Natural killer cell treated with Interleukin-12 subunit alpha and Interleukin-12 subunit beta and Interleukin-15 and Interleukin-18, amount 100 ng/mL, for 72 hours (primary cell): ENCODE measurements around the gene PTPRR. TPM values are rescaled to one million over a fixed set of nuclear protein-coding genes. Genes with fewer than 3 reads are reported as not detected.

Experiments used
- ATAC-seq, 2 donors: fragments of 150-1000 bp; cut with Tn5 transposase in 1 of 2; sonication (Bioruptor Pico), chemical (Tn5 transposase) in 1 of 2; 2 replicates each; pipeline ENCODE4 v1.10.0; 2021
- DNase-seq: peaks from one replicate; pipeline ENCODE4 v3.0.0; 2022; ENCODE audit warnings: low spot score
- H3K27ac Mint-ChIP-seq, 2 donors: 1 replicate in 1 of 2; 2 replicates in 1 of 2; pipeline ENCODE4 v1.8.0; 2022; ENCODE audit warnings: mixed read lengths in 2 of 2, mild to moderate bottlenecking in 1 of 2, moderate library complexity in 1 of 2
- H3K27me3 Mint-ChIP-seq, 2 donors: 1 replicate in 1 of 2; 2 replicates in 1 of 2; pipeline ENCODE4 v1.8.0; 2022; ENCODE audit warnings: mixed read lengths in 2 of 2
- H3K36me3 Mint-ChIP-seq: one replicate; pipeline ENCODE4 v1.8.0; 2022; ENCODE audit warnings: mixed read lengths
- H3K4me1 Mint-ChIP-seq, 2 donors: 1 replicate in 1 of 2; 2 replicates in 1 of 2; pipeline ENCODE4 v1.8.0; 2022; ENCODE audit warnings: low read depth in 2 of 2, mixed read lengths in 2 of 2, mild to moderate bottlenecking in 1 of 2
- H3K4me3 Mint-ChIP-seq: one replicate; pipeline ENCODE4 v1.8.0; 2022; ENCODE audit warnings: mixed read lengths
- H3K9me3 Mint-ChIP-seq: 2 replicates; pipeline ENCODE4 v1.8.0; 2022; ENCODE audit warnings: mixed read lengths
- total RNA-seq, 2 donors: library from RNA; stranded (reverse); gene quantifications; one replicate each; pipeline ENCODE4 v1.2.3, GENCODE V29; 2022

PTPRR gene
- total RNA-seq, 2 donors from 2014 or later: not detected

DNA sequence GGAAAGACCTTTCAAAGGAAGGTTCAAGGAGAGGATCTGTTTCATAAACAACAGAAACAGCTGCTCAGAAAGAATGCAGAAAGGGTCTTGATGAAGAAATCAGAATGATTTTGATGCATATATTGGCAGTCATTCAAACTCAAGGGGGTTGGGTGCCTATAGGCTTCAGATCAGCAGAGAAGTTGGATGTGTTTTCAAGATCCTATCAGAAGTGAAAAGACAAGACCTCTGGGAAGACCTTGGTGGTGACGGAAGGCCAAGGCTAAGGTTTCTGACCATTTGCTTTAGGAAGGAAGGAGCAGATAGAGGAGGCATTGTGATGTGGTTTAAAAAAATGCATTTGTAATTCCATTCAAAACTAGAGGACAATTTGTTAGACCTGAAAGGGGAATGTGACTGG is 268.1 kb downstream of the PTPRR start:
- no peak for DNase-seq
- Mint-ChIP-seq H3K4me3 (no peak overlapping the region), H3K36me3 (no peaks in the 10 kb centered on the region), H3K27me3 (no peaks in the 10 kb centered on the region), H3K4me1 (peaks cover 0 to 6% of the 10 kb centered on the region in 2 donors), H3K27ac (no peak overlapping the region), H3K9me3 (peaks cover 4% of the 10 kb centered on the region)
- no peak for ATAC-seq

DNA sequence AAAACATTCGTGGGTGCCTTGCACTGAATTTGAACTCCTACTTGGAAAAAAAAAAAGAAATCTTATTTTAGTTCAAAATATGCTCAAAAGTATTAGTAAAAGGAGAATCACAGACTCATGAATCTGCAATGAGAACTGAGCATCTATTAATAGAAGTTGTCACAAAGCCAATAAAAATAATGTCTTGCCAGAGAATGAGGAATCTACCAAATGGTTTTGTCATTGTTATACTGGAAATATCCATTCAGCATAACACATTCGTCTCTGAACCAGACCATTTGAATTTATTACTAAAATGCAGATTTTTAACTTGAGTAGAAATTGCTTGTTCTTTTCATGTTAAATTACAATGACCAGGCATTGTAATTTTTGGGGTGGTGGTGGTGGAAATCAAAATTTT is 271.7 kb downstream of the PTPRR start:
- H3K27me3 Mint-ChIP-seq: no peaks in the 10 kb centered on the region
- DNase-seq: no peak
- no peak overlapping the region for H3K27ac Mint-ChIP-seq
- no peak overlapping the region for H3K4me3 Mint-ChIP-seq
- H3K9me3 Mint-ChIP-seq: peaks cover 4% of the 10 kb centered on the region
- ATAC-seq: no peak
- peaks cover 4 to 14% of the 10 kb centered on the region in 2 donors for H3K4me1 Mint-ChIP-seq
- H3K36me3 Mint-ChIP-seq: no peaks in the 10 kb centered on the region

DNA sequence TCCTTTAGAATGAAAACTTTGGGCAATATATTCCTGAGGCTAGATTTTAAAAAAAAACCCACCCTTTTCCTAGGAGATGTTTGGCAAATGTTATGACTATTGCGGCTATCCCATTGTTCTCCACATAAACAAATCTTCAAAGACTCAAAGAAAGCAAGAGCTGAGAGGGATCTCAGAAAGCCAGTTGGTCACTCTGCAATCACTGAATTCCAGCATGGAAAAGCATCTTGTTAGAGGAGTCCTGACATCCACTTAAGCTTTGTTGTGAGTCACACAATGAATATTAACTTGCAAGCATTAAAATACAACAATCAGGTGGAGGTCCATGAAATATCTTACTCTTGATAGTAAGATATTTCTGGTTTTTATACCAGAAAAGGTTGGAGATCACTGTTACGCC is 272.3 kb downstream of the PTPRR start:
- Mint-ChIP-seq H3K9me3 (peaks cover 4% of the 10 kb centered on the region), H3K27ac (no peak overlapping the region), H3K4me1 (peaks cover 4 to 12% of the 10 kb centered on the region in 2 donors), H3K36me3 (no peaks in the 10 kb centered on the region), H3K27me3 (no peaks in the 10 kb centered on the region), H3K4me3 (no peak overlapping the region)
- ATAC-seq (no peak), DNase-seq (no peak)

DNA sequence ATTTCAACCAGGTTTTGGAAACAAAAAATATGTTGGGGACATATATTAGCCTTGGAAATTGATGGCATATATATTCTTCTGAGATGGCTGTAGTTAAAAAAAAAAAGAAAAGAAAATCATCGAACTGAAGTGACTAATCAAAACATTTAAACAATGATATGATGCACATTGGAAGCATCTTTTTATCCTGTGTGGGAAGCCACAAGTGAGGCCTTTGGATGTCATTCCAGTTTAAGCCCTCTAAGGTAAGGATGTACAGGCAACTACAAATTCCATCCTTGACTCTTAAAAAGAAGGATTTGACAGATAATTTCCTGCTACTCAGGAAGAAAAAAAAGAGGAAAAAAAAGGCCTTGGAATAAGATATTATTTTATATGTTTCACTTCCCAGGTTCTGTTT is 273.7 kb downstream of the PTPRR start:
- Mint-ChIP-seq H3K27ac (peak overlapping the region; percentile 85 to 97), H3K4me1 (peaks cover 4 to 7% of the 10 kb centered on the region in 2 donors), H3K36me3 (no peaks in the 10 kb centered on the region), H3K4me3 (no peak overlapping the region), H3K9me3 (no peaks in the 10 kb centered on the region), H3K27me3 (no peaks in the 10 kb centered on the region)
- ATAC-seq (no peak), DNase-seq (no peak)

DNA sequence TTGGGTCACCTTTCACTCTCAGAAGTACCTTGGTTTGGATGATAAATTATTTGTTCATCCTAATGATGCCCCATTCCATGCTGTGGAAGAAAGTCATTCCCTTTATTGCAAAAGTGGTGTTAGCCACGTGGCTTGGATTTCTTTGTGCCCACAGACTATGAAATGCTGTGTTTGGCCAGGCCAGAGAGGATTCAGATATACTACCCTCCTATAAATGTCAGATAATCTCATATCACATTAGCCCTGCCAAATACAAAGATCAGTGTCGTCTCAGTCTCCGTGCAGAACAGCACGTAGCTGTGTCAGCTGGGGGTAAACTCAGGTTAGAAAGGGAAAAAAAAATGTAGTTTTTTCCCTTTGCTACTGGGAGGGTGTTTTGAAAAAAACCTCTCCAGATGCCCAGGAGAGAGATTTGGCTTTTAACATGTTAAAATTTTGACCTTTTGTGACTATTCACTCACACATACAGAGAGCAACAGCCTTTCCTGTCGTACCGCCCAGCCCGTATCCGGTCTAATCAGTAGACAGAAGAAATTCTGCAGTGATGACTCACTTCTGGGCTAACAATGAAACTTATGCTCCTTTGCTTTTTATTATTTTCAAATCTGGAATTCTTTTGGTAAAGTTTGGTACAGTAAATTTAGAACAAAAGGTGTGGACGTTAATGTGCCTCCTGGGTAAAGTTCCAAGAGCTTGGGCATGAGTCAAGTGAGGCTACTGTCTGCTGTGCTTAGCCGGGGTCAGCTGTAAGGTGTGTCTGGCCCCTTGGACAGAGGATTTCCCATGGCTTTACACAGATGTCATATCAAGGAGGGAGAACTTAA is 274.8 kb downstream of the PTPRR start:
- peak; percentile 96 to 97 for ATAC-seq
- peak; percentile 68 for DNase-seq
- Mint-ChIP-seq H3K9me3 (no peaks in the 10 kb centered on the region), H3K27ac (peak overlapping the region; percentile 85 to 97), H3K4me3 (peak overlapping the region; percentile 70), H3K27me3 (no peaks in the 10 kb centered on the region), H3K36me3 (no peaks in the 10 kb centered on the region), H3K4me1 (peaks cover 4 to 13% of the 10 kb centered on the region in 2 donors)

DNA sequence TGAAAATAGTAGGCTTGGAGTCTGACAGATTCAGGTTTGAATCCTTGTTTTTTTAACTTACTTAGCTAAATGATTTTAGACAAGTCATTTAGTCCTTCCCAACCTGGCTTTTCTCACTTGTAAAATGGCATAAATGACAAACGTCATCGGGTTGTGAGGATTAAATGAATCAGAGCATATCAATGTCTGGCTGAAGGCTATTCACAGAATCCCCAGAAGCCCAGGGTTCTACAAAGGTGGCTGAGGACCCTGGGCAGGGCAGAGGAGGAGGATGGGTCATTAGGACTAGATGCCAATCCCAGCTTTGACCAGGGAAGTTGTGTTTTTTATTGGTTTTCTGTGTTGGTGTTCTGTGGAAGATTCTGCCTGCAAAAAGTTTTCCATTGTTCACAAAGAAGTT is 275.7 kb downstream of the PTPRR start:
- DNase-seq: no peak
- H3K27me3 Mint-ChIP-seq: no peaks in the 10 kb centered on the region
- H3K36me3 Mint-ChIP-seq: no peaks in the 10 kb centered on the region
- ATAC-seq: no peak
- peak overlapping the region; percentile 85 to 97 for H3K27ac Mint-ChIP-seq
- no peaks in the 10 kb centered on the region for H3K9me3 Mint-ChIP-seq
- H3K4me3 Mint-ChIP-seq: no peak overlapping the region
- peaks cover 4 to 13% of the 10 kb centered on the region in 2 donors for H3K4me1 Mint-ChIP-seq

DNA sequence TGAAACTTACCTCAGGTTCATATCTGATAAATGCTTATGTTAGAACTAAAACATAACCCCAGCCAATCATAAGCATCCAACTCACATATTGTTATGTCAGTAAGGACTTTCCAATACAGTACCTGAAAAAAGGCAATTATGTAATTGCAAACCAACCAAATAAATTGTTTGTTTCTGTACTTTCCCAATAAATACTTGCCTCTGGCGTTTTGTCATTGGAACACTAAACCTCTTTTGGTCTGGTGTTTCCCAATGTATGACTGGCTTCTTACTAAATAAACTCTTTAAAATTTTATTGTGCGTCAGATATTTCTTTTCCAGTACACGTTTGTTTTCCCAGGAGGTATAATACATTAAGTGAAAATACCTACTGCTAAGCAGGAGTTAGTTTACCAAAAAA is 276.6 kb downstream of the PTPRR start:
- no peak overlapping the region for H3K4me3 Mint-ChIP-seq
- H3K36me3 Mint-ChIP-seq: no peaks in the 10 kb centered on the region
- H3K27me3 Mint-ChIP-seq: no peaks in the 10 kb centered on the region
- DNase-seq: no peak
- H3K4me1 Mint-ChIP-seq: peaks cover 4 to 13% of the 10 kb centered on the region in 2 donors
- no peaks in the 10 kb centered on the region for H3K9me3 Mint-ChIP-seq
- no peak for ATAC-seq
- H3K27ac Mint-ChIP-seq: peak overlapping the region in 1 of 2 donors; percentile 97

DNA sequence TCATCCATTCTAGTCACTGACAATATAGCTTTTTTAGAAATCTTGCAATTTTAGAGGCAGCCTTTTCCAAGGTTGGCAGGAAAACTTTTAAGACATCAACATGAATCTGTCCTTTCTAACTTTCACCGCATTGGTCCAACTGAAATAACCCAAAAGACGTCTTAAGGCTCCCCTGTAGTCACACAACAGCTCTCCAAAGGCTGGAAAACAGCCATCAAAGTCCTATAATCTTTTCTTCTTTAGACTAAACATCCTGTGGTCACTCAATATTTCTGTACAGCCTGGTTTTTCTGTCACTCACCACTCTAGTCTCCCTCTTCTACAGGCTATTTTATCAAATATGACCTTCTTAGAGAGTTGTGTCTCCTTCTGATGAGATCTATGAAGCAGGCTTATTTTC is 278.8 kb downstream of the PTPRR start:
- no peaks in the 10 kb centered on the region for H3K27me3 Mint-ChIP-seq
- H3K4me1 Mint-ChIP-seq: peaks cover 4 to 13% of the 10 kb centered on the region in 2 donors
- H3K4me3 Mint-ChIP-seq: no peak overlapping the region

DNA sequence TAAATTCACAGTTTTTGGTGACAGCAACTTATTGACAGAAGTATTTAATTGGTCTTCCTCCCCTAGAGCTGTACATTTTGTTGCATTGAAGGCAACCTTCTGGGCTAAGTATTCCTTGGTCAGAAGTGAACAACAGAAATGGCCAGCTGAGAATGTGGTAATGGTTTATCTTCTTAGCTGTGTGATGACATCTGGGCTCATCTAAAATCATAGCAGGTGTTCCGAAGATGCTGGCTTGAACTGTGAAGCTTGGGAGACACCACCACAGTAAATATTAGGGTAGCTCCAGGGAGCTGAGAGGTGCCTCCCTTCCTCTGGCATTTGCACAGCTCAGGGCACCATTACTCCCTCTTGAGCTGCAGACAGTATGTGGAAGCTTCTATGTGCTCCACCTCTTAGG is 279.6 kb downstream of the PTPRR start:
- no peaks in the 10 kb centered on the region for H3K9me3 Mint-ChIP-seq

More for the DNA sequence above, 278.8 kb downstream of the PTPRR start:
- Mint-ChIP-seq H3K9me3 (no peaks in the 10 kb centered on the region), H3K27ac (no peak overlapping the region), H3K36me3 (no peaks in the 10 kb centered on the region)
- DNase-seq (no peak), ATAC-seq (no peak)

DNA sequence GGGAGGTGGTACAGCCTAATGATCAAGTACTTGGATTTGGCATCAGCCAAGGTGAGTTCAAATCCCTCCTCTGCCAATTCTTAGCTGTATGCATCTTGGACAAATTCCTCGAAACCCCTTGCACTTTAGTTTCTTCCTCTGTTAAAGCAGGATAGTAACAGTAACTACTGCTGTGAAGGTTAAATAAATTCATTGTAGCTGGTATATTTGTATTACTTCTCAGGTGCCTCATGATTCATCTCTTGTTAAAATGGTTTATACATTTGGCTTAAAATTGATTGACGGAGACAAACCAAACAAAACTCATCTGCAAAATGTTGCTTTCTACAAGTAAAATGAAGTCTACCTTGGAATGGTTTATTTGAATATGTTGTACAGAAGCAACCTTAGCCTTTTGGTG is 281.0 kb downstream of the PTPRR start:
- Mint-ChIP-seq H3K4me1 (peaks cover 0 to 9% of the 10 kb centered on the region in 2 donors), H3K27me3 (no peaks in the 10 kb centered on the region), H3K4me3 (no peak overlapping the region), H3K36me3 (no peaks in the 10 kb centered on the region), H3K9me3 (no peaks in the 10 kb centered on the region), H3K27ac (no peak overlapping the region)
- no peak for ATAC-seq
- DNase-seq: no peak

More for the DNA sequence above, 279.6 kb downstream of the PTPRR start:
- Mint-ChIP-seq H3K36me3 (no peaks in the 10 kb centered on the region), H3K27me3 (no peaks in the 10 kb centered on the region), H3K27ac (no peak overlapping the region), H3K4me1 (peaks cover 4 to 9% of the 10 kb centered on the region in 2 donors), H3K4me3 (no peak overlapping the region)
- ATAC-seq (no peak), DNase-seq (no peak)

DNA sequence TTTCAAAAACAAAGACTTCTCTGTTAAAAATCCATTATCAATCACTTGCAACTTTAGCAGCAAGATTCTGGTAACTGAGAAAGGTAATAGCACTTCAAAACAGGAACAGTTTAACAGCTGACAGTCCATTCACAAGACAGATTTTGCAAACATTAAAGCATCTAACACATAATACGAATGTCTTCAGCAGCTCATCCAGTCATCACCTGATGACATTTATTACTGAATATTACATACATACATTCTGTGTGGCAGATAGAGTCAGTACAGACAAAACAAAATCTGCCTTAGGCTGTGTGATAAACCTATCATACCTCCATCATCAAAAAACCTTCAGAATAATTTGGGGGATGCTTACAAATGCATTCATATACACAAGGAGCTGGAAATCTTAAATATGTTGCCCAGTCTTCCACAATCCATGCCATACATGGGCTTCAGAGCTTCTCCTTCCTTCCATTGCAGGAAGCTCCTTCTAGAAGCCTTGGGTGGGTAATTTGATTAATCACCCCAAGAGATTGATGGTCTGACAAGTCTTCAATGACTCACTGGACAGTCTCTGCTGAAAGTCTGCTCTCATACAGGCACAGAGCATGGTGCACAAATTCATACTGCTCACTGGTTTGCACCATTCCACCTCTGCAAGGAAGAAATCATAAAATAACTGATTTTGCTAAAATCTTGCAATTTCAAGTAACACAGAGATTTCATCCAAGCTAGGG is 281.7 kb downstream of the PTPRR start:
- H3K27me3 Mint-ChIP-seq: no peaks in the 10 kb centered on the region

DNA sequence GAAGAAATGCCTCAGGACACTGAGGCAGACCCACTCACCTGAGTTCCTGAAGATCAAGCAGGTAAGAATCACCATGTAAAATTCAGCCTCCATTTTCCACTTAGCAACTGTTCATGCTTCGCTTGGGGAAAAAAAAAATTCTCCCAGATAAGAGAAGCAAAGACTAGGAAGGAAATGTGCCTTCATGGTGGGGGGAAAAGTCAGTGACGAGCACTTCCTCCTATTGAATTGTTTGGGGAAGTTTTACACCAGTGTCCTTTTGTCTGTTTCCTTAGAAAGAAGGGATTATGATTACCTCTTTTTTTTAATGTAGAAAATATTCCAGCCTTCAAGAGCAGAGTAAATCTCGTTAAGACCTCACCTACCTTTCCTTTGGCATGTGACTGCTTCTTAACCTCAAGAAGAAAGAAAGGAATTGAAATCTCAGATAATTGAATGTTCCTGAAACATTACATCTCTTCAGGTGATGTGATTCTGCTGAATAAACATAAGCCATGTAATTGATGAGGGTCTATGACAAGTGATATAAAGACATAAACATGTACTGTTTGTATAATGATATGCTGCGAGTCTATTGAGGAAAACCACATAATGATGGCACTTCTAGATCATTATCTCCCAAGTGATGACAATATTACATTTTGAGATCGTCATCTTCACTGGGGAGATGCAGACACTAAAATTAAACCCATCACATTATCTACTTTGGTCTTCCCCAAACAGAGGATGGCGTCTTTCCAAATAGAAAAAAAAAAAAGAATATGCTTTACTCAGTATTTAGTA is 283.0 kb downstream of the PTPRR start, which contains the start of gene PTPRB:
TSS of gene PTPRB (minus strand) at position 127 of the 783 bp plus-strand sequence. CDS start at position 93, 34 bp downstream.
- Mint-ChIP-seq H3K9me3 (no peaks in the 10 kb centered on the region), H3K4me1 (peaks cover 0 to 5% of the 10 kb centered on the region in 2 donors), H3K36me3 (no peaks in the 10 kb centered on the region), H3K27ac (no peak within 1 kb of the TSS), H3K27me3 (no peaks in the 10 kb centered on the region), H3K4me3 (no peak within 1 kb of the TSS)
- ATAC-seq: no peak
- DNase-seq: no peak

More for the DNA sequence above, 281.7 kb downstream of the PTPRR start:
- Mint-ChIP-seq H3K9me3 (no peaks in the 10 kb centered on the region), H3K4me1 (peaks cover 0 to 5% of the 10 kb centered on the region in 2 donors), H3K27ac (no peak overlapping the region), H3K36me3 (no peaks in the 10 kb centered on the region), H3K4me3 (no peak overlapping the region)
- no peak for ATAC-seq
- no peak for DNase-seq

DNA sequence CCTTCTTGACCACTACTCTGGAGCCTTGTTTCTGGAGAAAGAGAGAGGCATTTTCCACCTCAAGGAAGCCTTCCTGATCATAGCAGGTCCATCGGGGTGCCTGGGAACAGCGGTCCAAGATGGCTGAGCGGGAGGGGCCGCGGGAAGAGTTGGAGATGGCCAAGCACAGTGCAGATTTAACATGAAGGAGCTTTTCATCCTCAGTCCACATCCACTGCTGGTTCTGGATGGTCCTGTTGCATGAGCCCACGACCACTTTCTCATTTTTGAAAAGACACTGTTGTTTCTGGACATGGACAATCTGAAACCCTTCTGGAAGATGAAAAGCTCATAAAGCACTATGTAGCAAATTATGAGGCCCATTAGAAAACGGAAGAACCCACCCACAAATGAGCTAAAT is 284.8 kb downstream of the PTPRR start:
- no peaks in the 10 kb centered on the region for H3K9me3 Mint-ChIP-seq
- no peak overlapping the region for H3K4me3 Mint-ChIP-seq
- H3K27ac Mint-ChIP-seq: no peak overlapping the region
- H3K36me3 Mint-ChIP-seq: no peaks in the 10 kb centered on the region
- no peak for DNase-seq
- H3K4me1 Mint-ChIP-seq: no peaks in the 10 kb centered on the region
- no peak for ATAC-seq
- H3K27me3 Mint-ChIP-seq: no peaks in the 10 kb centered on the region
